NB4 (cell line): ENCODE measurements around the gene PIEZO2.

ENCODE experiments used
- CTCF ChIP-seq: IDR thresholded peaks from one replicate; pipeline ENCODE4 v1.5.1; 2012; ENCODE audit warnings: low read depth, low read length
- POLR2A ChIP-seq: IDR thresholded peaks from 2 replicates; pipeline ENCODE4 v1.6.1; 2011; ENCODE audit warnings: mild to moderate bottlenecking; ENCODE audit not compliant: insufficient read length; ENCODE audit errors: extremely low read depth

- TF ChIP-seq POLR2A: no peak
- TF ChIP-seq CTCF: no peak
Observed at GRCh38 chr18:10751653-10752052, 397.7 kb downstream of the PIEZO2 start.
